Fibroblast of peridontal ligament (primary cell): ENCODE data around the gene FBXO39.
A peak's percentile ranks its signal among the peaks of the same experiment; 100 is the strongest.
"Not testable (repeated sequence)": the region's sequence is repeated elsewhere in the genome, so short reads cannot be mapped to it uniquely, and the experiment has no call there.

Experiments used
- DNase-seq: peaks from one replicate; pipeline ENCODE4 v3.0.0-alpha.2; 2010; ENCODE audit errors: extremely low read depth

The FBXO39 gene

GRCh38 chr17:6789146-6789545, 13.1 kb downstream of the FBXO39 start:
- no peak for DNase-seq

GRCh38 chr17:6793748-6794493, 17.9 kb downstream of the FBXO39 start:
- DNase-seq, result no peak

GRCh38 chr17:6796017-6796886, 20.2 kb downstream of the FBXO39 start:
- DNase-seq, result no peak

- no peak for DNase-seq
These were observed 21.0 kb downstream of the FBXO39 start for GRCh38 chr17:6796887-6797490.

GRCh38 chr17:6797718-6798351, 21.8 kb downstream of the FBXO39 start:
- DNase-seq, result no peak

GRCh38 chr17:6799738-6800137, 23.7 kb downstream of the FBXO39 start:
- DNase-seq, result no peak

- DNase-seq, result peak; percentile 34
These were observed 24.5 kb downstream of the FBXO39 start for GRCh38 chr17:6800422-6801027.

- no peak for DNase-seq
These were observed 35.5 kb downstream of the FBXO39 start for GRCh38 chr17:6811510-6811909.

- DNase-seq, result no peak
These were observed 36.3 kb downstream of the FBXO39 start for GRCh38 chr17:6812295-6812694.

GRCh38 chr17:6815775-6816174, 39.8 kb downstream of the FBXO39 start:
- no peak for DNase-seq

GRCh38 chr17:6816368-6816767, 40.4 kb downstream of the FBXO39 start:
- DNase-seq, result not testable (repeated sequence)

- no peak for DNase-seq
These were observed 42.9 kb downstream of the FBXO39 start for GRCh38 chr17:6818938-6819337.

- DNase-seq, result peak; percentile 36
These were observed 47.0 kb downstream of the FBXO39 start for GRCh38 chr17:6823011-6823442.

GRCh38 chr17:6830383-6830986, 54.5 kb downstream of the FBXO39 start:
- DNase-seq, result no peak

GRCh38 chr17:6831661-6832263, 55.7 kb downstream of the FBXO39 start, which contains the start of gene TEKT1:
Gene TEKT1, minus strand, starts transcription at chr17:6831729. Its CDS starts 1,353 bp downstream, at chr17:6830376.
- peak; percentile 50 for DNase-seq
